Neuronal stem cell (in vitro differentiated cells): ENCODE results near the gene SYNE1.

Experiments used
- DNase-seq: peaks from one replicate; pipeline ENCODE4 v3.0.0-alpha.2; 2013; ENCODE audit warnings: low spot score
- H2AFZ ChIP-seq: one replicate; pipeline ENCODE4 v1.6.1; 2013; ENCODE audit warnings: mild to moderate bottlenecking, low read length, inconsistent platforms
- H2AK5ac ChIP-seq: 2 replicates; pipeline ENCODE4 v1.6.1; 2013; ENCODE audit warnings: low read depth, mild to moderate bottlenecking, inconsistent platforms, low read length, moderate library complexity, mixed read lengths
- H2BK120ac ChIP-seq: 2 replicates; pipeline ENCODE4 v1.6.1; 2013; ENCODE audit warnings: low read depth, mild to moderate bottlenecking, inconsistent platforms, low read length, moderate library complexity, mixed read lengths
- H2BK12ac ChIP-seq: one replicate; pipeline ENCODE4 v1.6.1; 2013; ENCODE audit warnings: low read length, inconsistent platforms
- H2BK15ac ChIP-seq: 2 replicates; pipeline ENCODE4 v1.6.1; 2013; ENCODE audit warnings: mild to moderate bottlenecking, low read length, inconsistent platforms, mixed read lengths
- H2BK5ac ChIP-seq: one replicate; pipeline ENCODE4 v1.6.1; 2013; ENCODE audit warnings: inconsistent platforms, mild to moderate bottlenecking, low read length, moderate library complexity
- H3K14ac ChIP-seq: one replicate; pipeline ENCODE4 v1.6.1; 2013; ENCODE audit warnings: low read length, inconsistent platforms
- H3K18ac ChIP-seq: 2 replicates; pipeline ENCODE4 v1.6.1; 2013; ENCODE audit warnings: low read length, inconsistent platforms
- H3K23ac ChIP-seq: 2 replicates; pipeline ENCODE4 v1.6.1; 2013; ENCODE audit warnings: low read depth, mild to moderate bottlenecking, mixed read lengths, low read length, inconsistent platforms; ENCODE audit not compliant: poor library complexity
- H3K27ac ChIP-seq: replicated peaks from 3 replicates; pipeline ENCODE4 v1.5.1; 2013; ENCODE audit warnings: low read length, inconsistent platforms
- H3K27me3 ChIP-seq, 3 experiments: 2 replicates each; pipeline ENCODE4 v1.6.1; 2013; ENCODE audit warnings: low read length in 3 of 3, mild to moderate bottlenecking in 2 of 3, inconsistent platforms in 1 of 3, low read depth in 1 of 3, mixed read lengths in 1 of 3, moderate library complexity in 1 of 3; ENCODE audit not compliant: control insufficient read depth in 3 of 3, insufficient read depth in 3 of 3
- H3K36me3 ChIP-seq, 2 donors: replicated peaks in 1 of 2; 2 replicates each; pipeline ENCODE4 v1.6.1; 2013; ENCODE audit warnings: low read length in 2 of 2; ENCODE audit not compliant: control insufficient read depth in 2 of 2, insufficient read depth in 2 of 2
- H3K4ac ChIP-seq: 2 replicates; pipeline ENCODE4 v1.6.1; 2013; ENCODE audit warnings: inconsistent platforms, mild to moderate bottlenecking, low read length, moderate library complexity
- H3K4me1 ChIP-seq, 2 donors: 1 replicate in 1 of 2; 2 replicates in 1 of 2; pipeline ENCODE4 v1.6.1; 2013; ENCODE audit warnings: low read length in 2 of 2, low read depth in 1 of 2; ENCODE audit not compliant: control insufficient read depth in 2 of 2, insufficient read depth in 1 of 2
- H3K4me2 ChIP-seq: one replicate; pipeline ENCODE4 v1.6.1; 2013; ENCODE audit warnings: mild to moderate bottlenecking, low read length, inconsistent platforms; ENCODE audit not compliant: insufficient read depth, poor library complexity, severe bottlenecking
- H3K4me3 ChIP-seq, 2 donors: 2 replicates each; pipeline ENCODE4 v1.5.1; 2013; ENCODE audit warnings: low read length in 2 of 2, mild to moderate bottlenecking in 2 of 2, inconsistent platforms in 1 of 2, moderate library complexity in 1 of 2
- H3K79me1 ChIP-seq: one replicate; pipeline ENCODE4 v1.6.1; 2013; ENCODE audit warnings: low read depth, mild to moderate bottlenecking, inconsistent platforms, low read length, moderate library complexity
- H3K9ac ChIP-seq: one replicate; pipeline ENCODE4 v1.6.1; 2013; ENCODE audit warnings: mild to moderate bottlenecking, low read depth, low read length, inconsistent platforms; ENCODE audit not compliant: poor library complexity
- H3K9me3 ChIP-seq, 2 donors: replicated peaks in 1 of 2; 2 replicates each; pipeline versions ENCODE3 to v1.6.1; 2013; ENCODE audit warnings: low read length in 2 of 2, mild to moderate bottlenecking in 2 of 2, inconsistent platforms in 1 of 2, low read depth in 1 of 2, mixed read lengths in 1 of 2, moderate library complexity in 1 of 2; ENCODE audit not compliant: control insufficient read depth in 2 of 2, insufficient read depth in 1 of 2
- H4K8ac ChIP-seq: one replicate; pipeline ENCODE4 v1.6.1; 2013; ENCODE audit warnings: low read depth, mild to moderate bottlenecking, inconsistent platforms, low read length, moderate library complexity
- H4K91ac ChIP-seq: one replicate; pipeline ENCODE4 v1.6.1; 2013; ENCODE audit warnings: low read length, low read depth, mild to moderate bottlenecking, inconsistent platforms; ENCODE audit not compliant: poor library complexity
- WGBS, 2 donors: extraction: QIAGEN DNeasy Blood & Tissue Kit; methylation state at CpG; one replicate each; pipeline ENCODE4 v1.1.7; 2013; ENCODE audit warnings: missing lambda C conversion rate in 2 of 2, mixed read lengths in 1 of 2; ENCODE audit not compliant: insufficient read length in 2 of 2, insufficient replicate concordance in 1 of 2; ENCODE audit errors: extremely low coverage in 2 of 2; 5-methylcytosine and 5-hydroxymethylcytosine counted together

SYNE1 gene

GRCh38 chr6:152220786-152221185 lies 416.4 kb downstream of the SYNE1 start:
- Histone ChIP-seq H2BK15ac (no peak overlapping the region), H3K4ac (no peak overlapping the region), H3K9me3 (peaks cover 10 to 28% of the 10 kb centered on the region in 2 donors), H3K23ac (no peak overlapping the region), H2BK120ac (no peak overlapping the region), H3K27ac (no peak overlapping the region), H3K4me2 (no peak overlapping the region), H2AFZ (no peak overlapping the region), H3K4me1 (no peaks in the 10 kb centered on the region), H2BK12ac (no peak overlapping the region), H3K27me3 (no peaks in the 10 kb centered on the region), H3K79me1 (no peaks in the 10 kb centered on the region), H4K91ac (no peak overlapping the region), H3K9ac (no peak overlapping the region), H2AK5ac (no peak overlapping the region), H2BK5ac (no peak overlapping the region), H3K36me3 (peaks cover 6 to 28% of the 10 kb centered on the region in 2 donors), H3K4me3 (no peak overlapping the region), H3K14ac (no peak overlapping the region), H3K18ac (no peak overlapping the region), H4K8ac (no peak overlapping the region)
- no peak for DNase-seq
- WGBS, 2 donors: no CpG with 5 or more reads among the region's 4 CpGs

DNA sequence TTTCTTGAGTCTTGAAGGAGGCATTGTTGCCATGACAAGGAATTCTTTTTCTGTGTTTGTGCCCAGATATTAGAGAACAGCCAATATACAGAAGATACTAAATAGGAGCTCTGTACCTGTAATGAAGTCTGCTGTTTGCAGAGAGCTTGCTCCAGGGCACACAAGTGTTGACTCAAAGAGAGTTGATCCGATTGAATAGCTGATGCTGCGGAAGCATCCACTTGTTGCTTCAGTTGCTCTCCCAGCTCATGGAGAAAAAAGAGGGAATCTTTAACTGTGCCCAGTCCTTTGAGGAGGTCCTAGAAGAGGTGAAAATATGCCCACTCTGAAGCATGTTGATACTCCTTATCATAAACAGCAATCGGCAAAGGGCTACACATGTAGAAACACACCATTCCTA lies 418.3 kb downstream of the SYNE1 start:
- Histone ChIP-seq H4K8ac (no peak overlapping the region), H3K79me1 (no peaks in the 10 kb centered on the region), H3K14ac (no peak overlapping the region), H3K36me3 (peaks cover 5 to 26% of the 10 kb centered on the region in 2 donors), H2AFZ (no peak overlapping the region), H3K4me1 (peaks cover 0 to 8% of the 10 kb centered on the region in 2 donors), H2AK5ac (no peak overlapping the region), H2BK15ac (no peak overlapping the region), H3K27ac (no peak overlapping the region), H2BK120ac (no peak overlapping the region), H4K91ac (no peak overlapping the region), H3K9ac (no peak overlapping the region), H3K27me3 (no peaks in the 10 kb centered on the region), H2BK12ac (no peak overlapping the region), H3K23ac (no peak overlapping the region), H3K4ac (no peak overlapping the region), H3K9me3 (peaks cover 10 to 27% of the 10 kb centered on the region in 2 donors), H3K4me2 (no peak overlapping the region), H3K18ac (no peak overlapping the region), H3K4me3 (no peak overlapping the region), H2BK5ac (no peak overlapping the region)
- WGBS, 2 donors: no CpG with 5 or more reads among the region's 3 CpGs
- DNase-seq: no peak

- peaks cover 0 to 6% of the 10 kb centered on the region in 2 donors for H3K36me3 ChIP-seq
- H3K9me3 ChIP-seq: no peaks in the 10 kb centered on the region
- H4K8ac ChIP-seq: no peak overlapping the region
- H3K4ac ChIP-seq: no peak overlapping the region
- no CpG with 5 or more reads among the region's 1 CpG for WGBS, 2 donors
- H3K27ac ChIP-seq: no peak overlapping the region
- H3K18ac ChIP-seq: no peak overlapping the region
- no peak overlapping the region for H2BK15ac ChIP-seq
- peaks cover 0 to 8% of the 10 kb centered on the region in 2 donors for H3K4me1 ChIP-seq
- H3K23ac ChIP-seq: no peak overlapping the region
- no peak overlapping the region for H2BK120ac ChIP-seq
- no peak for DNase-seq
- H3K27me3 ChIP-seq: no peaks in the 10 kb centered on the region
- H3K14ac ChIP-seq: no peak overlapping the region
- H3K79me1 ChIP-seq: no peaks in the 10 kb centered on the region
- no peak overlapping the region for H2BK12ac ChIP-seq
- H3K4me2 ChIP-seq: no peak overlapping the region
- no peak overlapping the region for H2BK5ac ChIP-seq
- no peak overlapping the region for H4K91ac ChIP-seq
- no peak overlapping the region for H3K4me3 ChIP-seq
- no peak overlapping the region for H3K9ac ChIP-seq
- H2AFZ ChIP-seq: no peak overlapping the region
- no peak overlapping the region for H2AK5ac ChIP-seq
Observed at GRCh38 chr6:152212437-152212836, 424.7 kb downstream of the SYNE1 start.

DNA sequence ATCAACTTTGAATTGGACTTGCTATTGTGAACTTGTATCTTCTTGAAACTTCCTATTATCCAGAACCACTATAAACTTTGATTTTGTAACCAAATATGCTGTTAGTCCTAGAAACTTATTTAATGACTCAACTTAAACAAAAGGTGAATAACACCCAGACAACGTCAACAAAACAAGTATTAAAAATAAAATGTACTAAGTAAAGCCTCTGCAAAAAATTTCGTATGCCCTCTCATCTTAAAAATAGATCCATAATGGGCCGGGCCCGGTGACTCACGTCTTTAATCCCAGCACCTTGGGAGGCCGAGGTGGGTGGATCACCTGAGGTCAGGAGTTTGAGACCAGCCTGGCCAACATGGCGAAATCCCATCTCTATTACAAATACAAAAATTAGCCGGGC lies 428.0 kb downstream of the SYNE1 start:
- H3K9ac ChIP-seq: no peak overlapping the region
- H2BK12ac ChIP-seq: no peak overlapping the region
- H4K8ac ChIP-seq: no peak overlapping the region
- no peak overlapping the region for H3K14ac ChIP-seq
- no peak overlapping the region for H2AK5ac ChIP-seq
- H3K9me3 ChIP-seq: no peaks in the 10 kb centered on the region
- no peak for DNase-seq
- no peak overlapping the region for H3K18ac ChIP-seq
- no peak overlapping the region for H3K23ac ChIP-seq
- no peaks in the 10 kb centered on the region for H3K4me1 ChIP-seq
- no peaks in the 10 kb centered on the region for H3K79me1 ChIP-seq
- no peaks in the 10 kb centered on the region for H3K27me3 ChIP-seq
- peaks cover 0 to 10% of the 10 kb centered on the region in 2 donors for H3K36me3 ChIP-seq
- H2BK15ac ChIP-seq: no peak overlapping the region
- no peak overlapping the region for H2BK5ac ChIP-seq
- no peak overlapping the region for H2AFZ ChIP-seq
- no peak overlapping the region for H3K27ac ChIP-seq
- no peak overlapping the region for H2BK120ac ChIP-seq
- no peak overlapping the region for H3K4me2 ChIP-seq
- WGBS, 2 donors: no CpG with 5 or more reads among the region's 8 CpGs
- no peak overlapping the region for H3K4ac ChIP-seq
- no peak overlapping the region for H4K91ac ChIP-seq
- H3K4me3 ChIP-seq: no peak overlapping the region
